Measurements from ENCODE around the gene HMGN4. TPM values are rescaled to one million over a fixed set of nuclear protein-coding genes. Genes with fewer than 3 reads are reported as not detected.

The HMGN4 gene
- total and polyA plus RNA-seq, 9 of the 15 experiments (the other 6 are each of a cell fraction or from before 2014, with no cell fraction given) = 35.4 to 134 (median 94.1) TPM

GRCh38 chr6:26553264-26553634 is 15.1 kb downstream of the HMGN4 start (continued):
- no peak for TF ChIP-seq ZC3H8 (IDR thresholded peaks at IDR 0.05)
- peak; percentile 64; the same call in 1 of the 2 replicates for TF ChIP-seq ZNF395 (CRISPR knock-in tag; IDR thresholded peaks at IDR 0.05)
- no peak for TF ChIP-seq ZNF740 (CRISPR knock-in tag; IDR thresholded peaks at IDR 0.05)
- no peak for TF ChIP-seq ZNF740 (tag; IDR thresholded peaks at IDR 0.05)
- TF ChIP-seq HEY1 (CRISPR knock-in tag; IDR thresholded peaks at IDR 0.05; ENCODE audit: borderline replicate concordance) = no peak
- peak in 1 of 2 experiments; percentile 84; a peak in 2 of 4 replicates for TF ChIP-seq RCOR1 (IDR thresholded peaks at IDR 0.05; ENCODE audit: borderline replicate concordance in 1 of 2, low read depth in 2 of 2, low read length in 2 of 2)
- no peak for TF ChIP-seq NCOA4 (IDR thresholded peaks at IDR 0.05; ENCODE audit: partially characterized antibody)
- peak; percentile 48 for TF ChIP-seq POLR3G (IDR thresholded peaks at IDR 0.05; ENCODE audit: extremely low read depth, insufficient read length, insufficient replicate concordance)
- no peak for TF ChIP-seq CBFA2T3 (IDR thresholded peaks at IDR 0.05)
- TF ChIP-seq ZNF224 (CRISPR knock-in tag; IDR thresholded peaks at IDR 0.05) = no peak
- TF ChIP-seq SREBF2 (CRISPR knock-in tag; IDR thresholded peaks at IDR 0.05) = no peak
- TF ChIP-seq ATF2 (CRISPR knock-in tag; IDR thresholded peaks at IDR 0.05) = no peak
- no peak for TF ChIP-seq ZNF174 (CRISPR knock-in tag; IDR thresholded peaks at IDR 0.05)
- no peak for TF ChIP-seq CCNT2 (IDR thresholded peaks at IDR 0.05; ENCODE audit: borderline replicate concordance, extremely low read depth, insufficient read length, low read depth, low read length)
- no peak for TF ChIP-seq ZNF311 (CRISPR knock-in tag; IDR thresholded peaks at IDR 0.05)

All from K562 (cell line).